HCT116 (cell line): ENCODE data around the gene NECAB2. TPM values are rescaled to one million over a fixed set of nuclear protein-coding genes. Genes with fewer than 3 reads are reported as not detected.
A peak's percentile ranks its signal among the peaks of the same experiment; 100 is the strongest.

Experiments used
- ATAC-seq: fragments of 200-7000 bp; cut with Tn5 transposase; 2 replicates; pipeline ENCODE4 v1.9.1; 2020; ENCODE audit warnings: mild to moderate bottlenecking, moderate library complexity
- BruUV-seq: library from RNA; stranded (reverse); fragments of 400-500 nt; replicated peaks from 2 replicates; lab custom pipeline; 2021; lab: Mats Ljungman, UMichigan
- CTCF ChIA-PET: fragments of 300-600 bp; sonication (Branson Sonifier 250); formaldehyde crosslinking; loops from one replicate; lab custom pipeline; 2021; ENCODE audit warnings: antibody characterized with exemption; lab: Charles Lee
- POLR2A ChIA-PET: fragments of 300-600, 350-600 bp; sonication (Branson Sonifier 250); formaldehyde crosslinking; loops from one replicate; lab custom pipeline; 2021; ENCODE audit warnings: antibody characterized with exemption; lab: Charles Lee
- RAD21 ChIA-PET, 2 experiments: fragments of 300-600 bp; sonication (Branson Sonifier 250); formaldehyde crosslinking; loops; one replicate each; lab custom pipeline; 2023; ENCODE audit warnings: low total read pairs in 2 of 2; ENCODE audit not compliant: uncharacterized antibody in 2 of 2, unreplicated experiment in 2 of 2, low non-redundant PET in 1 of 2; lab: Charles Lee
- DNase-seq: peaks from one replicate; pipeline ENCODE4 v3.0.0-alpha.2; 2010; ENCODE audit warnings: low read depth, low spot score
- H2AFZ ChIP-seq: fragments of 200-600 bp; shearing (Covaris generic), sonication (generic); 2 replicates; pipeline ENCODE4 v1.6.1; 2017; ENCODE audit warnings: low read depth, mixed run types, mixed read lengths, antibody characterized with exemption, low read length; ENCODE audit not compliant: poor library complexity, severe bottlenecking
- H3K27ac ChIP-seq: 2 replicates; pipeline ENCODE4 v1.5.1; 2012; ENCODE audit warnings: low read depth, low read length
- H3K27me3 ChIP-seq: fragments of 200-600 bp; sonication (generic); 2 replicates; pipeline ENCODE4 v1.6.1; 2016; ENCODE audit warnings: mixed run types, low read length, mixed read lengths; ENCODE audit not compliant: insufficient read depth
- H3K36me3 ChIP-seq, 2 experiments: fragments of 200-500 bp in 1 of 2; fragments of 200-600 bp in 1 of 2; sonication (Bioruptor generic) in 1 of 2; sonication (generic) in 1 of 2; 2 replicates each; pipeline versions ENCODE4 v1.5.1 to v1.6.1; 2014 to 2016; ENCODE audit warnings: low read length in 2 of 2, inconsistent platforms in 1 of 2, mixed read lengths in 1 of 2, mixed run types in 1 of 2; ENCODE audit not compliant: insufficient read depth in 2 of 2, control insufficient read depth in 1 of 2
- H3K4me1 ChIP-seq, 2 experiments: fragments of 200-600 bp in 1 of 2; sonication (generic) in 1 of 2; 2 replicates each; pipeline versions ENCODE4 v1.5.1 to v1.6.1; 2012 to 2017; ENCODE audit warnings: low read length in 2 of 2, inconsistent platforms in 1 of 2, mild to moderate bottlenecking in 1 of 2, mixed read lengths in 1 of 2, mixed run types in 1 of 2, moderate library complexity in 1 of 2; ENCODE audit not compliant: insufficient read depth in 2 of 2, control insufficient read depth in 1 of 2
- H3K4me2 ChIP-seq: fragments of 200-600 bp; sonication (generic); 2 replicates; pipeline ENCODE4 v1.6.1; 2017; ENCODE audit warnings: mixed run types, low read length, mixed read lengths
- H3K4me3 ChIP-seq, 2 experiments: fragments of 200-600 bp in 1 of 2; sonication (generic) in 1 of 2; replicated peaks in 1 of 2; 2 replicates each; pipeline ENCODE4 v1.5.1; 2011 to 2016; ENCODE audit warnings: low read length in 2 of 2, control low read depth in 1 of 2, low read depth in 1 of 2, mild to moderate bottlenecking in 1 of 2, mixed read lengths in 1 of 2, mixed run types in 1 of 2
- H3K79me2 ChIP-seq: fragments of 200-600 bp; sonication (generic); 2 replicates; pipeline ENCODE4 v1.6.1; 2017; ENCODE audit warnings: mild to moderate bottlenecking, mixed run types, low read length, moderate library complexity, mixed read lengths; ENCODE audit not compliant: insufficient read depth
- H3K9ac ChIP-seq: fragments of 200-600 bp; sonication (generic); 2 replicates; pipeline ENCODE4 v1.6.1; 2016; ENCODE audit warnings: low read length, mixed read lengths
- H3K9me2 ChIP-seq: fragments of 200-600 bp; sonication (generic), shearing (Covaris generic); 2 replicates; pipeline ENCODE4 v1.6.1; 2017; ENCODE audit warnings: mixed run types, mild to moderate bottlenecking, moderate library complexity; ENCODE audit not compliant: insufficient read depth
- H3K9me3 ChIP-seq, 2 experiments: fragments of 200-500 bp in 1 of 2; fragments of 200-600 bp in 1 of 2; sonication (Bioruptor generic) in 1 of 2; sonication (generic) in 1 of 2; 2 replicates each; pipeline ENCODE4 v1.6.1; 2014 to 2017; ENCODE audit warnings: low read length in 2 of 2, mixed read lengths in 2 of 2, inconsistent platforms in 1 of 2, low read depth in 1 of 2, mild to moderate bottlenecking in 1 of 2, mixed run types in 1 of 2, moderate library complexity in 1 of 2; ENCODE audit not compliant: control insufficient read depth in 1 of 2, insufficient read depth in 1 of 2
- H4K20me1 ChIP-seq: fragments of 200-600 bp; sonication (generic), shearing (Covaris generic); 2 replicates; pipeline ENCODE4 v1.6.1; 2017; ENCODE audit warnings: mixed run types, mild to moderate bottlenecking, moderate library complexity; ENCODE audit not compliant: insufficient read depth
- CEBPB ChIP-seq: IDR thresholded peaks from 2 replicates; pipeline ENCODE4 v1.6.1; 2012; ENCODE audit warnings: low read depth
- JUND ChIP-seq: IDR thresholded peaks from 2 replicates; pipeline ENCODE4 v1.6.1; 2012
- MAX ChIP-seq: IDR thresholded peaks from 2 replicates; pipeline ENCODE4 v1.6.1; 2012
- SP1 ChIP-seq: IDR thresholded peaks from 2 replicates; pipeline ENCODE4 v1.6.1; 2012; ENCODE audit warnings: low read depth
- ZBTB33 ChIP-seq: IDR thresholded peaks from 2 replicates; pipeline ENCODE4 v1.6.1; 2011; ENCODE audit warnings: mild to moderate bottlenecking, low read length, moderate library complexity; ENCODE audit not compliant: insufficient replicate concordance; ENCODE audit errors: extremely low read depth
- ZNF274 ChIP-seq: fragments of 200-500 bp; sonication (Bioruptor generic); IDR thresholded peaks from 2 replicates; pipeline ENCODE4 v1.6.1; 2014; ENCODE audit warnings: mild to moderate bottlenecking, low read depth, low read length, inconsistent platforms
- intact Hi-C: fragments of 100-400 bp; cut with micrococcal nuclease; formaldehyde crosslinking; loops from 2 replicates; pipeline ENCODE4 v1.10.0; 2022
- total RNA-seq: library from RNA; stranded (reverse); gene quantifications from one replicate; pipeline ENCODE4 v1.2.1, GENCODE V29; 2021; ENCODE audit not compliant: unreplicated experiment

The NECAB2 gene
- total RNA-seq, 1 experiment from 2014 or later, result 0.61 TPM

GRCh38 chr16:84043486-84044117, 75.6 kb downstream of the NECAB2 start:
- Histone ChIP-seq H3K27me3 (no peaks in the 10 kb centered on the region; the same call in 1 of the 2 replicates), H3K27ac (no peak overlapping the region), H3K36me3 (no peaks in the 10 kb centered on the region), H3K4me3 (no peak overlapping the region), H4K20me1 (no peaks in the 10 kb centered on the region), H3K4me1 (peaks cover 2 to 5% of the 10 kb centered on the region in 2 experiments; a peak in 1 of 4 replicates), H3K9me3 (no peaks in the 10 kb centered on the region), H3K4me2 (no peak overlapping the region)
- ChIA-PET POLR2A (no interaction called here), CTCF (interaction anchor here (0.9 to 1.6 kb wide), 8 partner anchors 22 to 116 kb away, joined by 3 to 10 read pairs (median 3); no protein-coding TSS in a partner anchor)
- intact Hi-C loops, result loop anchor here (2.0 kb wide), 1 partner anchor 87 kb away; no protein-coding TSS in a partner anchor
- DNase-seq, result no peak
- BruUV-seq, result no TSS peak
- no peak for TF ChIP-seq CEBPB
- TF ChIP-seq SP1, result no peak
- TF ChIP-seq MAX, result no peak
- no peak for TF ChIP-seq ZNF274
- no peak for TF ChIP-seq JUND
- TF ChIP-seq ZBTB33, result no peak
- TF ChIP-seq, all 23 proteins: peak for 0
- ATAC-seq, result peak; percentile 24
- RAD21 ChIA-PET, result interaction anchor here in 1 of 2 experiments (2.1 kb wide), 1 partner anchor 87 kb away, joined by 7 read pairs; no protein-coding TSS in a partner anchor
- no peaks in the 10 kb centered on the region for H3K79me2 ChIP-seq
- no peak overlapping the region for H3K9ac ChIP-seq
- no peaks in the 10 kb centered on the region for H3K9me2 ChIP-seq
- no peak overlapping the region for H2AFZ ChIP-seq
